ENCODE data around the gene TMEM161A. TPM values are rescaled to one million over a fixed set of nuclear protein-coding genes. Genes with fewer than 3 reads are reported as not detected.

Gene TMEM161A
- total RNA-seq, 2 experiments from 2014 or later: 8.2 to 10.9 TPM

DNA sequence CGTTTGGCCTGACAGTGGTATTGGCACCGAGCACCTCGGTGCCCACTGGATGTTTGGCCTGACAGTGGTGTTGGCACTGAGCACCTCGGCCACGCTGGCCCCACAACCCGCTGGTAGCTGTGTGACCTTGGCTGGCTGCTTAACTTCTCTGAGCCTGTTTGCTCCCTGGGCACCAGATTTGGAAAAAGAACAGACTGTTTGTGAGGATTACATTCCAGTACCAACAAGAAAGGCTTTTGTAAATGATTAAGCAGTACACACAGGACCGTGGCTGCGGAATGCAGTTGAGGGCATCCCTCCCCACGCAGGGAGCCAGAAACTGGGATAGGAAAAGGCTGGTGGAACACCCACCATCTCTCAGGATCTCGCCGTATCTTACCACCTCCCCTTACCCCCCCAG is 42.6 kb downstream of the TMEM161A start:
- Mint-ChIP-seq H3K27ac (no peak overlapping the region), H3K4me1 (ENCODE audit: low read depth) (no peaks in the 10 kb centered on the region), H3K9me3 (no peaks in the 10 kb centered on the region), H3K36me3 (ENCODE audit: low read depth) (peaks cover 28% of the 10 kb centered on the region), H3K27me3 (no peaks in the 10 kb centered on the region), H3K4me3 (no peak overlapping the region)
- H3K9me3 ChIP-seq (ENCODE audit: control insufficient read depth in 1 of 2, insufficient read depth in 1 of 2, low read length in 2 of 2): no peaks in the 10 kb centered on the region
- no peaks in the 10 kb centered on the region for H3K4me1 ChIP-seq (ENCODE audit: insufficient read depth, low read length)
- ATAC-seq (ENCODE audit: poor library complexity): no peak
- POLR2A ChIA-PET: no interaction called here
- no peak for DNase-seq
- no peak overlapping the region for H3K4me3 ChIP-seq (ENCODE audit: low read length)
- intact Hi-C loops (cut with DNase I, micrococcal nuclease): no loop called here
- no peaks in the 10 kb centered on the region for H3K27me3 ChIP-seq (ENCODE audit: control insufficient read depth in 1 of 2, insufficient read depth in 2 of 2, low read length in 2 of 2)
- TF ChIP-seq, protein P1, sequence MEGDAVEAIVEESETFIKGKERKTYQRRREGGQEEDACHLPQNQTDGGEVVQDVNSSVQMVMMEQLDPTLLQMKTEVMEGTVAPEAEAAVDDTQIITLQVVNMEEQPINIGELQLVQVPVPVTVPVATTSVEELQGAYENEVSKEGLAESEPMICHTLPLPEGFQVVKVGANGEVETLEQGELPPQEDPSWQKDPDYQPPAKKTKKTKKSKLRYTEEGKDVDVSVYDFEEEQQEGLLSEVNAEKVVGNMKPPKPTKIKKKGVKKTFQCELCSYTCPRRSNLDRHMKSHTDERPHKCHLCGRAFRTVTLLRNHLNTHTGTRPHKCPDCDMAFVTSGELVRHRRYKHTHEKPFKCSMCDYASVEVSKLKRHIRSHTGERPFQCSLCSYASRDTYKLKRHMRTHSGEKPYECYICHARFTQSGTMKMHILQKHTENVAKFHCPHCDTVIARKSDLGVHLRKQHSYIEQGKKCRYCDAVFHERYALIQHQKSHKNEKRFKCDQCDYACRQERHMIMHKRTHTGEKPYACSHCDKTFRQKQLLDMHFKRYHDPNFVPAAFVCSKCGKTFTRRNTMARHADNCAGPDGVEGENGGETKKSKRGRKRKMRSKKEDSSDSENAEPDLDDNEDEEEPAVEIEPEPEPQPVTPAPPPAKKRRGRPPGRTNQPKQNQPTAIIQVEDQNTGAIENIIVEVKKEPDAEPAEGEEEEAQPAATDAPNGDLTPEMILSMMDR (IDR thresholded peaks at IDR 0.05): no peak
- H3K36me3 ChIP-seq (ENCODE audit: insufficient read depth, low read length): peaks cover 29% of the 10 kb centered on the region
- no peak overlapping the region for H3K27ac ChIP-seq (ENCODE audit: low read depth in 1 of 2, low read length in 2 of 2)
- CTCF ChIA-PET: no interaction called here

DNA sequence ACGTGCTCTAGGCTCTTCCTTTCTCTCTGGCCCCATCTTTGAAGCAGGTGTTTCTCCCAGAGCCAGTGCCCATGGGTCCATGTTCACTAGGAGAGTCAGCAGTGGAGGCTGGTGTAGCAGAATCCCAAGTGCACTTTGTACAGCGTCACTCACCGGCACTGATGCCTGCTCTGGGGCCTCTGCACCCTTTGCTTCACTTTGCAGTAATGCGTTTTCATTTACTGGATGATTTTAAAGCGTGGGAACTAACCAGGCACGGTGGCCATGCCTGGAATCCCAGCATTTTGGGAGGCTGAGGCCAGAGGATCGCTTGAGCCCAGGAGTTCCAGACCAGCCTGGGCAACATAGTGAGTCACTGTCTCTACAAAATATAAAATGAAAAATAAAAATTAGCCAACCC is 43.8 kb downstream of the TMEM161A start:
- Mint-ChIP-seq H3K27me3 (no peaks in the 10 kb centered on the region), H3K9me3 (no peaks in the 10 kb centered on the region), H3K4me1 (ENCODE audit: low read depth) (no peaks in the 10 kb centered on the region), H3K27ac (no peak overlapping the region), H3K4me3 (no peak overlapping the region), H3K36me3 (ENCODE audit: low read depth) (peaks cover 28% of the 10 kb centered on the region)
- Histone ChIP-seq H3K36me3 (ENCODE audit: insufficient read depth, low read length) (peaks cover 24% of the 10 kb centered on the region), H3K27ac (ENCODE audit: low read depth in 1 of 2, low read length in 2 of 2) (no peak overlapping the region), H3K9me3 (ENCODE audit: control insufficient read depth in 1 of 2, insufficient read depth in 1 of 2, low read length in 2 of 2) (no peaks in the 10 kb centered on the region), H3K4me1 (ENCODE audit: insufficient read depth, low read length) (no peaks in the 10 kb centered on the region), H3K27me3 (ENCODE audit: control insufficient read depth in 1 of 2, insufficient read depth in 2 of 2, low read length in 2 of 2) (no peaks in the 10 kb centered on the region), H3K4me3 (ENCODE audit: low read length) (no peak overlapping the region)
- POLR2A ChIA-PET: no interaction called here
- intact Hi-C loops (cut with DNase I, micrococcal nuclease): no loop called here
- CTCF ChIA-PET: no interaction called here
- TF ChIP-seq, protein P1 (IDR thresholded peaks at IDR 0.05): no peak
- ATAC-seq (ENCODE audit: poor library complexity) (no peak), DNase-seq (no peak)

DNA sequence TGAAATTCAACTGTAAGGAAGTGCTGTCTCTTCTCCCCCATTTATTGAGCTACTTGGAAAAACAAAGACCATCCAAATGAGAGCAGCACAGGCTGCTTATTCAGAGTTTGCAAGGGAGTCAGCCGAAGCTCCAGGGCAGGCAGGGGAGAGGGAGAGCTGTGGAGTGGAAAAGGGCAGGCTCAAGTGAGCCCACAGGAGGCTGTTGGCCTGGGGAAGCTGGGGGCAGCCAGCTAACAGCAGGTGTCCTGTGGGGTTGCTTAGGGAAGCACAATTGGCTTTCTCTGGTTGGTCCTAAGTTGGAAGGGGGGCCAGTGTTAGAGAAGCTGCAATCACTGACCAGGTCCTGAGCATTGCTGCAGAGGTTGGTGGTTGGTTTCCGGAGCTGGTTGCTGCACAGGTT is 50.6 kb downstream of the TMEM161A start:
- no peaks in the 10 kb centered on the region for H3K27me3 Mint-ChIP-seq
- CTCF ChIA-PET: no interaction called here
- Histone ChIP-seq H3K36me3 (ENCODE audit: insufficient read depth, low read length) (no peaks in the 10 kb centered on the region), H3K27me3 (ENCODE audit: control insufficient read depth in 1 of 2, insufficient read depth in 2 of 2, low read length in 2 of 2) (no peaks in the 10 kb centered on the region), H3K27ac (ENCODE audit: low read depth in 1 of 2, low read length in 2 of 2) (no peak overlapping the region), H3K4me1 (ENCODE audit: insufficient read depth, low read length) (no peaks in the 10 kb centered on the region), H3K9me3 (ENCODE audit: control insufficient read depth in 1 of 2, insufficient read depth in 1 of 2, low read length in 2 of 2) (no peaks in the 10 kb centered on the region), H3K4me3 (ENCODE audit: low read length) (no peak overlapping the region)
- no peaks in the 10 kb centered on the region for H3K4me1 Mint-ChIP-seq (ENCODE audit: low read depth)
- intact Hi-C loops (cut with DNase I, micrococcal nuclease): no loop called here
- ATAC-seq (ENCODE audit: poor library complexity) (no peak), DNase-seq (no peak)
- H3K36me3 Mint-ChIP-seq (ENCODE audit: low read depth): peaks cover 22% of the 10 kb centered on the region
- H3K9me3 Mint-ChIP-seq: no peaks in the 10 kb centered on the region
- TF ChIP-seq, protein P1 (IDR thresholded peaks at IDR 0.05): no peak
- no peak overlapping the region for H3K4me3 Mint-ChIP-seq
- H3K27ac Mint-ChIP-seq: no peak overlapping the region
- POLR2A ChIA-PET: interaction anchor here (1.7 kb wide), 1 partner anchor 23 kb away, joined by 3 read pairs; the partner anchor contains the start of gene SLC25A42

All from CD4-positive, alpha-beta T cell (primary cell).